ENCODE data around the gene ZFPM1. TPM values are rescaled to one million over a fixed set of nuclear protein-coding genes. Genes with fewer than 3 reads are reported as not detected.

The ZFPM1 gene
- total RNA-seq, 1 donor from 2014 or later: 6.2 TPM

- Histone ChIP-seq H3K36me3 (ENCODE audit: control insufficient read depth, insufficient read depth, low read length) (no peaks in the 10 kb centered on the region), H3K4me3 (ENCODE audit: low read depth, low read length) (no peak overlapping the region), H3K27me3 (ENCODE audit: control insufficient read depth, insufficient read depth, low read length) (peaks cover 4% of the 10 kb centered on the region)
- no peak for TF ChIP-seq CTCF (IDR thresholded peaks at IDR 0.05; ENCODE audit: insufficient read depth, low read length, poor library complexity, severe bottlenecking)
- DNase-seq (ENCODE audit: low read depth): no peak
These were observed 68.6 kb downstream of the ZFPM1 start for GRCh38 chr16:88521674-88522073.

GRCh38 chr16:88522276-88522949 is 69.3 kb downstream of the ZFPM1 start:
- no peak for DNase-seq (ENCODE audit: low read depth)
- H3K4me3 ChIP-seq (ENCODE audit: low read depth, low read length): no peak overlapping the region
- no peak for TF ChIP-seq CTCF (IDR thresholded peaks at IDR 0.05; ENCODE audit: insufficient read depth, low read length, poor library complexity, severe bottlenecking)
- H3K27me3 ChIP-seq (ENCODE audit: control insufficient read depth, insufficient read depth, low read length): peaks cover 4% of the 10 kb centered on the region
- no peaks in the 10 kb centered on the region for H3K36me3 ChIP-seq (ENCODE audit: control insufficient read depth, insufficient read depth, low read length)

GRCh38 chr16:88523309-88524161 is 70.5 kb downstream of the ZFPM1 start:
- no peak for DNase-seq (ENCODE audit: low read depth)
- peaks cover 4% of the 10 kb centered on the region for H3K27me3 ChIP-seq (ENCODE audit: control insufficient read depth, insufficient read depth, low read length)
- no peak for TF ChIP-seq CTCF (IDR thresholded peaks at IDR 0.05; ENCODE audit: insufficient read depth, low read length, poor library complexity, severe bottlenecking)
- H3K36me3 ChIP-seq (ENCODE audit: control insufficient read depth, insufficient read depth, low read length): no peaks in the 10 kb centered on the region
- H3K4me3 ChIP-seq (ENCODE audit: low read depth, low read length): no peak overlapping the region

GRCh38 chr16:88524274-88524972 is 71.3 kb downstream of the ZFPM1 start:
- Histone ChIP-seq H3K4me3 (ENCODE audit: low read depth, low read length) (no peak overlapping the region), H3K36me3 (ENCODE audit: control insufficient read depth, insufficient read depth, low read length) (peaks cover 1% of the 10 kb centered on the region), H3K27me3 (ENCODE audit: control insufficient read depth, insufficient read depth, low read length) (peaks cover 4% of the 10 kb centered on the region)
- no peak for DNase-seq (ENCODE audit: low read depth)
- TF ChIP-seq CTCF (IDR thresholded peaks at IDR 0.05; ENCODE audit: insufficient read depth, low read length, poor library complexity, severe bottlenecking): no peak

GRCh38 chr16:88524973-88525662 is 72.0 kb downstream of the ZFPM1 start:
- H3K27me3 ChIP-seq (ENCODE audit: control insufficient read depth, insufficient read depth, low read length): peaks cover 4% of the 10 kb centered on the region
- H3K4me3 ChIP-seq (ENCODE audit: low read depth, low read length): no peak overlapping the region
- peaks cover 1% of the 10 kb centered on the region for H3K36me3 ChIP-seq (ENCODE audit: control insufficient read depth, insufficient read depth, low read length)
- DNase-seq (ENCODE audit: low read depth): no peak
- no peak for TF ChIP-seq CTCF (IDR thresholded peaks at IDR 0.05; ENCODE audit: insufficient read depth, low read length, poor library complexity, severe bottlenecking)

Measured in kidney epithelial cell (primary cell).